Dendritic cell treated with granulocyte-macrophage colony-stimulating factor and Interleukin-4, amounts not matched to agents 40 ng/mL and 50 ng/mL, for 4 days (primary cell): ENCODE data around the gene PIAS1.

Experiments
- H3K27ac Mint-ChIP-seq: one replicate; pipeline ENCODE4 v1.8.0; 2022; ENCODE audit warnings: mild to moderate bottlenecking, mixed read lengths
- H3K27me3 Mint-ChIP-seq: one replicate; pipeline ENCODE4 v1.8.0; 2022; ENCODE audit warnings: mild to moderate bottlenecking, mixed read lengths
- H3K36me3 Mint-ChIP-seq: one replicate; pipeline ENCODE4 v1.8.0; 2022; ENCODE audit warnings: low read depth, mixed read lengths
- H3K4me1 Mint-ChIP-seq: one replicate; pipeline ENCODE4 v1.8.0; 2022; ENCODE audit warnings: low read depth, mixed read lengths
- H3K4me3 Mint-ChIP-seq: one replicate; pipeline ENCODE4 v1.8.0; 2022; ENCODE audit warnings: mild to moderate bottlenecking, moderate library complexity, mixed read lengths
- H3K9me3 Mint-ChIP-seq: one replicate; pipeline ENCODE4 v1.8.0; 2022; ENCODE audit warnings: mixed read lengths
- intact Hi-C: fragments of 100-400 bp; cut with micrococcal nuclease; formaldehyde crosslinking; loops from one replicate; pipeline ENCODE4 v1.15.0; 2022

Gene PIAS1

DNA sequence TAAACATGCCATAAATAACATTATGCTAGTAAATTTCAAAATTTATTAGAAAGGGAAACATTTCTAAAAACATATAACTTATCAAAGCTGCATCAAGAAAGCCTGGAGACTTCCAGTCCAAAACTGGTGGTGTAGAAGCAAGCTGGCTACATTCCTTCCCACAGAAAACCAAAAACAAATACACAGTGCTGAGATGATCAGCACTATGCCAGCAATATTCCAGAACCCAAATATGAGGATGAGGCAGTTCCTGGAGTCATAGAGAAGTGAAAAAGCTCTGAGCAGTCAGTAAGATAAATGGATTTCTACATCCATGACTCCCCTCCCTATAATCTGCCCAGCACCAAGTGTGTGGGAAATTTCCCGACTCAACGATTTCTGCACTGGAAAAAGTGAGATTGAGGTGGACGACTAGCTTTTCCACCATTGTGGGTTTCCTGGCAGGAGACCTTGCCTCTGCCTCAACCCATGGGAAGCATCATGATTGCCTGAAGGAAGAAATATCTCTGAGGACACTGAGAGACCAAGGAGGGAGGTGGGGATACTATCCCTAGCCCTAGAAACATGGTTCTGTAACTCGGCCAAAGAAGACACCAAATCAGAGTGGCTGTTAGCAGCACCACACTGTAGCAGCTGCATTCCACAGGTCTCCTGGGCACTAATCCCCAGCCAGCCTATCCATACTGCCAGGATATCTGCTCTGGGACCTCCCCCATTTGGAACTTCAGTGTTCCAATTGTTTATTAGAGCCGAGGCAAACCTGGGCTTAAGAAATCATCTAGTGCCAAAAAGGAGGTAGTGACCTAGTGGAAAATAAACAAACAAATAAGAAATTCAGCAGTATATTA is 187.2 kb downstream of the PIAS1 start:
- peaks cover 8% of the 10 kb centered on the region for H3K36me3 Mint-ChIP-seq
- H3K9me3 Mint-ChIP-seq: peaks cover 26% of the 10 kb centered on the region
- H3K27ac Mint-ChIP-seq: no peak overlapping the region
- no peaks in the 10 kb centered on the region for H3K27me3 Mint-ChIP-seq
- H3K4me3 Mint-ChIP-seq: no peak overlapping the region
- H3K4me1 Mint-ChIP-seq: peaks cover 8% of the 10 kb centered on the region
- intact Hi-C loops: no loop called here
